ENCODE data around the gene AGPS. TPM values are rescaled to one million over a fixed set of nuclear protein-coding genes. Genes with fewer than 3 reads are reported as not detected.

The AGPS gene
- total and polyA plus RNA-seq, 9 of the 15 experiments (the other 6 are each of a cell fraction or from before 2014, with no cell fraction given) = 15.5 to 211 (median 63.1) TPM

DNA sequence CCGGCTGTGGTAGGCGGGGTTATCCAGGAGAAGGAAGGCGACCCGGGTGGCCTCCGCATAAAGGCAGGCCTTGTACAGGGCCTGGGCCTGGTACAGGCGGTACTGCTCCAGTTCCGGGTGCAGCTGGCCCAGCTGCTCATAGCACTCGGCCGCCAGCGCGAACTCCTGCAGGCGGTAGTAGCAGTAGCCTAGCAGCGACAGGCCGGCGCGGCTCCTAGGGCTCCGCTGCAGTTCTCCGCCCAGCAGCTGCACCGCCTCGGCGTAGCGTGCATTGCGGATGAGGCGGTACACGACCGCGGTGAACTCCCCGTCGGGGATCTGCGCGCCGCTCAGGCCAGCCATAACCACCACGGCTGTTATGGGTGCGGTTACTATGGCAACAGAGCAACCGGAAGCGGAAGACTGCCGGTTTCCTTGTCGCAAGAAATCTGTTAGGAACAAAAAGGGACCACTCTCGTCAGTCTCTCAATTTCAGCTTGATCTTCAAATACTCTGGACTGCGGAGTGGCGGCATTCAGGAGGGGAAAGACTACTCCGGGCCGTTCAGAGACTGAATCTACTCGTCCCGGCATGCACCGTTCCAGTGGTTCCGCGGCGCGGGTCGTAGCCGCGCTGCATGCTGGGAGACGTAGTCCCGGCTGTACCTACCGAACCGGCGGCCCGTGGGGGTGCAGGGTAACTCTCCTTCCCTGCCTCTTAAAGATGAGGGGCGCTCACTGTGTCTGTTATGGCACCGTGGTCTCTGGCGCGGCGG, 160.0 kb downstream of the AGPS start (continued):
- no peak for TF ChIP-seq HNRNPUL1 (IDR thresholded peaks at IDR 0.05; ENCODE audit: low read length)
- TF ChIP-seq, protein P1, sequence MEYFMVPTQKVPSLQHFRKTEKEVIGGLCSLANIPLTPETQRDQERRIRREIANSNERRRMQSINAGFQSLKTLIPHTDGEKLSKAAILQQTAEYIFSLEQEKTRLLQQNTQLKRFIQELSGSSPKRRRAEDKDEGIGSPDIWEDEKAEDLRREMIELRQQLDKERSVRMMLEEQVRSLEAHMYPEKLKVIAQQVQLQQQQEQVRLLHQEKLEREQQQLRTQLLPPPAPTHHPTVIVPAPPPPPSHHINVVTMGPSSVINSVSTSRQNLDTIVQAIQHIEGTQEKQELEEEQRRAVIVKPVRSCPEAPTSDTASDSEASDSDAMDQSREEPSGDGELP (CRISPR knock-in tag; IDR thresholded peaks at IDR 0.05; ENCODE audit: borderline replicate concordance) = peak; percentile 88
- TF ChIP-seq TBP (optimal IDR thresholded peaks at IDR 0.05; ENCODE audit: low read depth, low read length) = peak; percentile 90
- TF ChIP-seq DDX20 (tag; IDR thresholded peaks at IDR 0.05; ENCODE audit: low read depth) = no peak
- TF ChIP-seq TAF7 (tag; IDR thresholded peaks at IDR 0.05) = peak; percentile 65; the same call in 1 of the 2 replicates
- TF ChIP-seq HMG20B (CRISPR knock-in tag; IDR thresholded peaks at IDR 0.05) = no peak
- TF ChIP-seq SOX6 (IDR thresholded peaks at IDR 0.05) = peak; percentile 7; the same call in 1 of the 2 replicates
- 0 out of 4 replicates have a peak, but pooled peaks of 1 of the 2 experiments have one; percentile 35 for TF ChIP-seq ETV6 (IDR thresholded peaks at IDR 0.05; ENCODE audit: borderline replicate concordance in 1 of 2, low read depth in 2 of 2, low read length in 1 of 2)
- no peak for TF ChIP-seq ETV6 (CRISPR knock-in tag; IDR thresholded peaks at IDR 0.05; ENCODE audit: borderline replicate concordance)
- TF ChIP-seq, protein P2, sequence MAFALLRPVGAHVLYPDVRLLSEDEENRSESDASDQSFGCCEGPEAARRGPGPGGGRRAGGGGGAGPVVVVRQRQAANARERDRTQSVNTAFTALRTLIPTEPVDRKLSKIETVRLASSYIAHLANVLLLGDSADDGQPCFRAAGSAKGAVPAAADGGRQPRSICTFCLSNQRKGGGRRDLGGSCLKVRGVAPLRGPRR (CRISPR knock-in tag; IDR thresholded peaks at IDR 0.05) = 0 out of 2 replicates have a peak, but pooled peaks have one; percentile 52
- 0 out of 2 replicates have a peak, but pooled peaks have one; percentile 42 for TF ChIP-seq SMAD4 (CRISPR knock-in tag; conservative IDR thresholded peaks at IDR 0.05)
- TF ChIP-seq, protein P3, sequence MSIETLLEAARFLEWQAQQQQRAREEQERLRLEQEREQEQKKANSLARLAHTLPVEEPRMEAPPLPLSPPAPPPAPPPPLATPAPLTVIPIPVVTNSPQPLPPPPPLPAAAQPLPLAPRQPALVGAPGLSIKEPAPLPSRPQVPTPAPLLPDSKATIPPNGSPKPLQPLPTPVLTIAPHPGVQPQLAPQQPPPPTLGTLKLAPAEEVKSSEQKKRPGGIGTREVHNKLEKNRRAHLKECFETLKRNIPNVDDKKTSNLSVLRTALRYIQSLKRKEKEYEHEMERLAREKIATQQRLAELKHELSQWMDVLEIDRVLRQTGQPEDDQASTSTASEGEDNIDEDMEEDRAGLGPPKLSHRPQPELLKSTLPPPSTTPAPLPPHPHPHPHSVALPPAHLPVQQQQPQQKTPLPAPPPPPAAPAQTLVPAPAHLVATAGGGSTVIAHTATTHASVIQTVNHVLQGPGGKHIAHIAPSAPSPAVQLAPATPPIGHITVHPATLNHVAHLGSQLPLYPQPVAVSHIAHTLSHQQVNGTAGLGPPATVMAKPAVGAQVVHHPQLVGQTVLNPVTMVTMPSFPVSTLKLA (conservative IDR thresholded peaks at IDR 0.05) = peak; percentile 61 to 84; a peak in 3 of 4 replicates
- TF ChIP-seq HOXB6 (CRISPR knock-in tag; IDR thresholded peaks at IDR 0.05; ENCODE audit: borderline replicate concordance) = no peak
- TF ChIP-seq ETV1 (tag; conservative IDR thresholded peaks at IDR 0.05; ENCODE audit: low read depth) = peak; percentile 91
- TF ChIP-seq, protein P4, sequence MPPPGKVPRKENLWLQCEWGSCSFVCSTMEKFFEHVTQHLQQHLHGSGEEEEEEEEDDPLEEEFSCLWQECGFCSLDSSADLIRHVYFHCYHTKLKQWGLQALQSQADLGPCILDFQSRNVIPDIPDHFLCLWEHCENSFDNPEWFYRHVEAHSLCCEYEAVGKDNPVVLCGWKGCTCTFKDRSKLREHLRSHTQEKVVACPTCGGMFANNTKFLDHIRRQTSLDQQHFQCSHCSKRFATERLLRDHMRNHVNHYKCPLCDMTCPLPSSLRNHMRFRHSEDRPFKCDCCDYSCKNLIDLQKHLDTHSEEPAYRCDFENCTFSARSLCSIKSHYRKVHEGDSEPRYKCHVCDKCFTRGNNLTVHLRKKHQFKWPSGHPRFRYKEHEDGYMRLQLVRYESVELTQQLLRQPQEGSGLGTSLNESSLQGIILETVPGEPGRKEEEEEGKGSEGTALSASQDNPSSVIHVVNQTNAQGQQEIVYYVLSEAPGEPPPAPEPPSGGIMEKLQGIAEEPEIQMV (tag; conservative IDR thresholded peaks at IDR 0.05; ENCODE audit: low read depth) = peak; percentile 91
- TF ChIP-seq HDAC1 (IDR thresholded peaks at IDR 0.05) = peak in 1 of 2 experiments; percentile 73; a peak in 2 of 4 replicates
- peak in 1 of 2 experiments; percentile 50; a peak in 1 of 4 replicates for TF ChIP-seq ARNT (IDR thresholded peaks at IDR 0.05)
- TF ChIP-seq KDM2B (CRISPR knock-in tag; IDR thresholded peaks at IDR 0.05) = no peak
- TF ChIP-seq, protein P5, sequence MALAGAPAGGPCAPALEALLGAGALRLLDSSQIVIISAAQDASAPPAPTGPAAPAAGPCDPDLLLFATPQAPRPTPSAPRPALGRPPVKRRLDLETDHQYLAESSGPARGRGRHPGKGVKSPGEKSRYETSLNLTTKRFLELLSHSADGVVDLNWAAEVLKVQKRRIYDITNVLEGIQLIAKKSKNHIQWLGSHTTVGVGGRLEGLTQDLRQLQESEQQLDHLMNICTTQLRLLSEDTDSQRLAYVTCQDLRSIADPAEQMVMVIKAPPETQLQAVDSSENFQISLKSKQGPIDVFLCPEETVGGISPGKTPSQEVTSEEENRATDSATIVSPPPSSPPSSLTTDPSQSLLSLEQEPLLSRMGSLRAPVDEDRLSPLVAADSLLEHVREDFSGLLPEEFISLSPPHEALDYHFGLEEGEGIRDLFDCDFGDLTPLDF (CRISPR knock-in tag; IDR thresholded peaks at IDR 0.05) = peak; percentile 33
- TF ChIP-seq, protein P6, sequence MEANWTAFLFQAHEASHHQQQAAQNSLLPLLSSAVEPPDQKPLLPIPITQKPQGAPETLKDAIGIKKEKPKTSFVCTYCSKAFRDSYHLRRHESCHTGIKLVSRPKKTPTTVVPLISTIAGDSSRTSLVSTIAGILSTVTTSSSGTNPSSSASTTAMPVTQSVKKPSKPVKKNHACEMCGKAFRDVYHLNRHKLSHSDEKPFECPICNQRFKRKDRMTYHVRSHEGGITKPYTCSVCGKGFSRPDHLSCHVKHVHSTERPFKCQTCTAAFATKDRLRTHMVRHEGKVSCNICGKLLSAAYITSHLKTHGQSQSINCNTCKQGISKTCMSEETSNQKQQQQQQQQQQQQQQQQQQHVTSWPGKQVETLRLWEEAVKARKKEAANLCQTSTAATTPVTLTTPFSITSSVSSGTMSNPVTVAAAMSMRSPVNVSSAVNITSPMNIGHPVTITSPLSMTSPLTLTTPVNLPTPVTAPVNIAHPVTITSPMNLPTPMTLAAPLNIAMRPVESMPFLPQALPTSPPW (CRISPR knock-in tag; IDR thresholded peaks at IDR 0.05) = peak; percentile 41; the same call in 1 of the 2 replicates
